ENCODE measurements around the gene PRSS12.

The PRSS12 gene

GRCh38 chr4:118356731-118357130 lies 3.9 kb upstream of the PRSS12 start:
- no peak for DNase-seq

- no peak for DNase-seq
Observed at GRCh38 chr4:118356111-118356510, 3.3 kb upstream of the PRSS12 start.

GRCh38 chr4:118354913-118355312 lies 2.1 kb upstream of the PRSS12 start:
- no peak for DNase-seq

- no peak for DNase-seq
Observed at GRCh38 chr4:118353534-118354030, 779 bp upstream of the PRSS12 start.

GRCh38 chr4:118351851-118352827 lies 664 bp downstream of the PRSS12 start:
- DNase-seq: no peak

GRCh38 chr4:118350961-118351360 lies 1.8 kb downstream of the PRSS12 start:
- DNase-seq: no peak

GRCh38 chr4:118348886-118349285 lies 3.9 kb downstream of the PRSS12 start:
- no peak for DNase-seq

GRCh38 chr4:118346495-118346894 lies 6.3 kb downstream of the PRSS12 start:
- no peak for DNase-seq

- no peak for DNase-seq
Observed at GRCh38 chr4:118345813-118346212, 7.0 kb downstream of the PRSS12 start.

- no peak for DNase-seq
Observed at GRCh38 chr4:118344801-118345200, 8.0 kb downstream of the PRSS12 start.

- no peak for DNase-seq
Observed at GRCh38 chr4:118343501-118343900, 9.3 kb downstream of the PRSS12 start.

- no peak for DNase-seq
Observed at GRCh38 chr4:118340109-118340508, 12.7 kb downstream of the PRSS12 start.

- DNase-seq: no peak
Observed at GRCh38 chr4:118338981-118339765, 13.6 kb downstream of the PRSS12 start.

- no peak for DNase-seq
Observed at GRCh38 chr4:118338518-118338917, 14.3 kb downstream of the PRSS12 start.

GRCh38 chr4:118337954-118338353 lies 14.8 kb downstream of the PRSS12 start:
- DNase-seq: no peak

GRCh38 chr4:118335774-118336173 lies 17.0 kb downstream of the PRSS12 start:
- no peak for DNase-seq

GRCh38 chr4:118335324-118335723 lies 17.5 kb downstream of the PRSS12 start:
- DNase-seq: no peak

- no peak for DNase-seq
Observed at GRCh38 chr4:118331352-118331751, 21.5 kb downstream of the PRSS12 start.

GRCh38 chr4:118329849-118330248 lies 23.0 kb downstream of the PRSS12 start:
- DNase-seq: no peak

- DNase-seq: no peak
Observed at GRCh38 chr4:118327554-118328241, 25.1 kb downstream of the PRSS12 start.

- DNase-seq: no peak
Observed at GRCh38 chr4:118326585-118326984, 26.2 kb downstream of the PRSS12 start.

GRCh38 chr4:118325431-118325830 lies 27.4 kb downstream of the PRSS12 start:
- no peak for DNase-seq
